ENCODE results near the gene RAB34.

- no peak for TF ChIP-seq CTCF (IDR thresholded peaks at IDR 0.05)
- no peak for TF ChIP-seq EZH2 (IDR thresholded peaks at IDR 0.05; ENCODE audit: borderline replicate concordance, insufficient read depth, low read depth, low read length, poor library complexity, severe bottlenecking)
Measured at GRCh38 chr17:28759256-28759865, 41.7 kb upstream of the RAB34 start.
